ENCODE measurements around the gene RHBDD1. TPM values are rescaled to one million over a fixed set of nuclear protein-coding genes. Genes with fewer than 3 reads are reported as not detected.

The RHBDD1 gene
- total RNA-seq, 3 donors from 2014 or later = 17.9 to 46.2 (median 20.0) TPM

- intact Hi-C loops (cut with DNase I; ENCODE audit: low total_unique reads) = no loop called here
- DNase-seq (ENCODE audit: low spot score in 2 of 2) = no peak
- no peaks in the 10 kb centered on the region for H3K4me1 ChIP-seq
- H3K27me3 ChIP-seq = no peaks in the 10 kb centered on the region
- no peaks in the 10 kb centered on the region for H3K9me3 ChIP-seq
- H3K27ac ChIP-seq = no peak overlapping the region
- no peak overlapping the region for H3K4me3 ChIP-seq
- H3K36me3 ChIP-seq = no peaks in the 10 kb centered on the region
- TF ChIP-seq CTCF (IDR thresholded peaks at IDR 0.05) (no peak), POLR2AphosphoS5 (IDR thresholded peaks at IDR 0.05) (no peak), POLR2A (IDR thresholded peaks at IDR 0.05) (no peak)
Measured at GRCh38 chr2:227006189-227006897, 170.5 kb downstream of the RHBDD1 start.

- Histone ChIP-seq H3K9me3 (no peaks in the 10 kb centered on the region), H3K27ac (no peak overlapping the region), H3K27me3 (no peaks in the 10 kb centered on the region), H3K4me3 (no peak overlapping the region), H3K36me3 (no peaks in the 10 kb centered on the region), H3K4me1 (no peaks in the 10 kb centered on the region)
- intact Hi-C loops (cut with DNase I; ENCODE audit: low total_unique reads) = no loop called here
- TF ChIP-seq CTCF (IDR thresholded peaks at IDR 0.05) = no peak
- no peak for TF ChIP-seq POLR2AphosphoS5 (IDR thresholded peaks at IDR 0.05)
- no peak for TF ChIP-seq POLR2A (IDR thresholded peaks at IDR 0.05)
- DNase-seq (ENCODE audit: low spot score in 2 of 2) = no peak
Measured at GRCh38 chr2:227007148-227007547, 171.3 kb downstream of the RHBDD1 start.

GRCh38 chr2:227007940-227008339 is 172.1 kb downstream of the RHBDD1 start:
- DNase-seq (ENCODE audit: low spot score in 2 of 2) = no peak
- no peaks in the 10 kb centered on the region for H3K36me3 ChIP-seq
- no peaks in the 10 kb centered on the region for H3K4me1 ChIP-seq
- intact Hi-C loops (cut with DNase I; ENCODE audit: low total_unique reads) = no loop called here
- H3K27me3 ChIP-seq = no peaks in the 10 kb centered on the region
- H3K4me3 ChIP-seq = no peak overlapping the region
- H3K9me3 ChIP-seq = no peaks in the 10 kb centered on the region
- H3K27ac ChIP-seq = no peak overlapping the region
- TF ChIP-seq CTCF (IDR thresholded peaks at IDR 0.05) = no peak
- no peak for TF ChIP-seq POLR2A (IDR thresholded peaks at IDR 0.05)
- no peak for TF ChIP-seq POLR2AphosphoS5 (IDR thresholded peaks at IDR 0.05)

- intact Hi-C loops (cut with DNase I; ENCODE audit: low total_unique reads) = no loop called here
- Histone ChIP-seq H3K27ac (no peak overlapping the region), H3K9me3 (no peaks in the 10 kb centered on the region), H3K4me1 (no peaks in the 10 kb centered on the region), H3K4me3 (no peak overlapping the region), H3K27me3 (no peaks in the 10 kb centered on the region), H3K36me3 (no peaks in the 10 kb centered on the region)
- TF ChIP-seq CTCF (IDR thresholded peaks at IDR 0.05) (no peak), POLR2A (IDR thresholded peaks at IDR 0.05) (no peak), POLR2AphosphoS5 (IDR thresholded peaks at IDR 0.05) (no peak)
- DNase-seq (ENCODE audit: low spot score in 2 of 2) = no peak
Measured at GRCh38 chr2:227010433-227010832, 174.6 kb downstream of the RHBDD1 start.

GRCh38 chr2:227013330-227013729 is 177.5 kb downstream of the RHBDD1 start:
- Histone ChIP-seq H3K9me3 (no peaks in the 10 kb centered on the region), H3K4me1 (no peaks in the 10 kb centered on the region), H3K27me3 (no peaks in the 10 kb centered on the region), H3K36me3 (no peaks in the 10 kb centered on the region), H3K4me3 (no peak overlapping the region), H3K27ac (no peak overlapping the region)
- DNase-seq (ENCODE audit: low spot score in 2 of 2) = no peak
- intact Hi-C loops (cut with DNase I; ENCODE audit: low total_unique reads) = no loop called here
- TF ChIP-seq POLR2AphosphoS5 (IDR thresholded peaks at IDR 0.05) = no peak
- no peak for TF ChIP-seq POLR2A (IDR thresholded peaks at IDR 0.05)
- no peak for TF ChIP-seq CTCF (IDR thresholded peaks at IDR 0.05)

All from breast epithelium (tissue), 4 donors.